Measurements from ENCODE around the gene UPK3B. TPM values are rescaled to one million over a fixed set of nuclear protein-coding genes. Genes with fewer than 3 reads are reported as not detected.
"Not testable (repeated sequence)": the region's sequence is repeated elsewhere in the genome, so short reads cannot be mapped to it uniquely, and the experiment has no call there.

UPK3B gene
- polyA plus RNA-seq, 3 donors: 1.2 to 2.4 (median 1.4) TPM

DNA sequence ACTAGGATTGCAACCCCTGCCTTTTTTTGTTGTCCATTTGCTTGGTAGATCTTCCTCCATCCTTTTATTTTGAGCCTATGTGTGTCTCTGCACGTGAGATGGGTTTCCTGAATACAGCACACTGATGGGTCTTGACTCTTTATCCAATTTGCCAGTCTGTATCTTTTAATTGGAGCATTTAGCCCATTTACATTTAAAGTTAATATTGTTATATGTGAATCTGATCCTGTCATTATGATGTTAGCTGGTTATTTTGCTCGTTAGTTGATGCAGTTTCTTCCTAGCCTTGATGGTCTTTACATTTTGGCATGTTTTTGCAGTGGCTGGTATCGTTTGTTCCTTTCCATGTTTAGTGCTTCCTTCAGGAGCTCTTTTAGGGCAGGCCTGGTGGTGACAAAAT is 54.6 kb downstream of the UPK3B start:
- not testable (repeated sequence) for DNase-seq (ENCODE audit: extremely low read depth in 1 of 11, low read depth in 9 of 11, low spot score in 4 of 11)

Other genes with a start within 250 kb of the UPK3B start
- 100 to 1,000 TPM; 119 to 226 (median 218) TPM for gene HSPB1, start 207.9 kb upstream of the UPK3B start, polyA plus RNA-seq (ENCODE audit: insufficient read length in 3 of 3)
- gene YWHAG, start 151.6 kb upstream of the UPK3B start, polyA plus RNA-seq (ENCODE audit: insufficient read length in 3 of 3): 100 to 1,000 TPM; 119 to 134 (median 133) TPM
- 1 to 10 TPM; 5.2 to 7.2 (median 5.5) TPM for gene SSC4D, start 100.9 kb upstream of the UPK3B start, polyA plus RNA-seq (ENCODE audit: insufficient read length in 3 of 3)
- gene ZP3, start 85.6 kb upstream of the UPK3B start, polyA plus RNA-seq (ENCODE audit: insufficient read length in 3 of 3): 10 to 100 TPM in 1 of 3 donors, 1 to 10 TPM in 2; 4.9 to 11.0 (median 8.6) TPM
- 10 to 100 TPM in 2 of 3 donors, 1 to 10 TPM in 1; 5.8 to 11.0 (median 10.4) TPM for gene DTX2, start 48.8 kb upstream of the UPK3B start, polyA plus RNA-seq (ENCODE audit: insufficient read length in 3 of 3)
- gene SPDYE16, start 32.7 kb downstream of the UPK3B start, polyA plus RNA-seq (ENCODE audit: insufficient read length in 3 of 3): 1 to 10 TPM; 1.6 to 4.0 (median 2.0) TPM
- gene POMZP3, start 116.7 kb downstream of the UPK3B start, polyA plus RNA-seq (ENCODE audit: insufficient read length in 3 of 3): 10 to 100 TPM; 21.3 to 34.9 (median 23.1) TPM

Data from renal cortex interstitium (tissue), 11 donors.